HEK293 (cell line): ENCODE measurements around the gene C6orf47.
A peak's percentile ranks its signal among the peaks of the same experiment; 100 is the strongest.

Experiments
- CTCF ChIA-PET: fragments of 350-600 bp; formaldehyde crosslinking; extraction: SDS; loops from one replicate; lab custom pipeline; 2021; ENCODE audit warnings: antibody characterized with exemption; lab: Yijun Ruan, JAX
- POLR2A ChIA-PET: fragments of 300-600 bp; formaldehyde crosslinking; extraction: SDS; loops from one replicate; lab custom pipeline; 2020; ENCODE audit warnings: antibody characterized with exemption, inconsistent platforms; lab: Yijun Ruan, JAX
- H3K27ac ChIP-seq: fragments of 200-500 bp; sonication (Bioruptor generic); 2 replicates; pipeline ENCODE4 v1.5.1; 2014; ENCODE audit warnings: low read depth, low read length, control low read depth, inconsistent platforms; ENCODE audit errors: extremely low read depth
- H3K36me3 ChIP-seq, 2 experiments: fragments of 200-500 bp in 1 of 2; sonication (Bioruptor generic) in 1 of 2; 1 replicate in 1 of 2; 2 replicates in 1 of 2; pipeline ENCODE4 v1.5.1; 2014 to 2017; ENCODE audit warnings: inconsistent platforms in 2 of 2, low read length in 2 of 2; ENCODE audit not compliant: control insufficient read depth in 2 of 2, insufficient read depth in 1 of 2
- H3K4me1 ChIP-seq: fragments of 200-500 bp; sonication (Bioruptor generic); 2 replicates; pipeline ENCODE4 v1.5.1; 2014; ENCODE audit warnings: mild to moderate bottlenecking, low read length, inconsistent platforms; ENCODE audit not compliant: control insufficient read depth, insufficient read depth
- H3K4me3 ChIP-seq: 2 replicates; pipeline ENCODE4 v1.5.1; 2011; ENCODE audit warnings: low read depth, mild to moderate bottlenecking, control low read depth, low read length, moderate library complexity
- H3K9me3 ChIP-seq: fragments of 200-500 bp; sonication (Bioruptor generic); 2 replicates; pipeline ENCODE4 v1.5.1; 2014; ENCODE audit warnings: low read depth, low read length, inconsistent platforms; ENCODE audit not compliant: control insufficient read depth, insufficient read depth
- BCL11A ChIP-seq: fragments of 450-650 bp; formaldehyde crosslinking; IDR thresholded peaks from 2 replicates; pipeline ENCODE4 v1.5.1; 2016; ENCODE audit warnings: low read depth, missing biosample characterization, missing genetic modification characterization
- EGR2 ChIP-seq: fragments of 450-650 bp; formaldehyde crosslinking; IDR thresholded peaks from 2 replicates; pipeline ENCODE4 v1.5.1; 2016; ENCODE audit warnings: low read depth, missing biosample characterization, missing genetic modification characterization
- GLIS1 ChIP-seq: fragments of 450-650 bp; formaldehyde crosslinking; IDR thresholded peaks from 2 replicates; pipeline ENCODE4 v1.5.1; 2016; ENCODE audit warnings: missing biosample characterization, missing genetic modification characterization
- HOXD13 ChIP-seq: sonication (generic); formaldehyde crosslinking; IDR thresholded peaks from 2 replicates; pipeline ENCODE4 v1.8.0; 2022; ENCODE audit warnings: missing genetic modification reagents, borderline replicate concordance
- KLF16 ChIP-seq: fragments of 450-650 bp; formaldehyde crosslinking; IDR thresholded peaks from 2 replicates; pipeline ENCODE4 v1.5.1; 2017; ENCODE audit warnings: missing biosample characterization, missing genetic modification characterization
- KLF8 ChIP-seq: fragments of 450-650 bp; formaldehyde crosslinking; IDR thresholded peaks from 2 replicates; pipeline ENCODE4 v1.5.1; 2016; ENCODE audit warnings: missing biosample characterization, missing genetic modification characterization
- MYNN ChIP-seq: fragments of 450-650 bp; formaldehyde crosslinking; IDR thresholded peaks from 2 replicates; pipeline ENCODE4 v1.5.1; 2016; ENCODE audit warnings: missing biosample characterization, missing genetic modification characterization, borderline replicate concordance
- OSR2 ChIP-seq: fragments of 450-650 bp; formaldehyde crosslinking; IDR thresholded peaks from 2 replicates; pipeline ENCODE4 v1.5.1; 2016; ENCODE audit warnings: missing biosample characterization, missing genetic modification characterization
- SCRT2 ChIP-seq: fragments of 450-650 bp; formaldehyde crosslinking; IDR thresholded peaks from 2 replicates; pipeline ENCODE4 v1.5.1; 2016; ENCODE audit warnings: missing biosample characterization, missing genetic modification characterization
- TSHZ1 ChIP-seq: fragments of 450-650 bp; formaldehyde crosslinking; IDR thresholded peaks from 2 replicates; pipeline ENCODE4 v1.5.1; 2016; ENCODE audit warnings: missing biosample characterization, missing genetic modification characterization, borderline replicate concordance
- ZBTB21 ChIP-seq: fragments of 450-650 bp; formaldehyde crosslinking; IDR thresholded peaks from 2 replicates; pipeline ENCODE4 v1.5.1; 2017; ENCODE audit warnings: missing biosample characterization, missing genetic modification characterization
- ZFP69B ChIP-seq: fragments of 450-650 bp; formaldehyde crosslinking; IDR thresholded peaks from 2 replicates; pipeline ENCODE4 v1.5.1; 2016; ENCODE audit warnings: missing biosample characterization, missing genetic modification characterization
- ZNF239 ChIP-seq: fragments of 450-650 bp; formaldehyde crosslinking; IDR thresholded peaks from 2 replicates; pipeline ENCODE4 v1.5.1; 2016; ENCODE audit warnings: missing biosample characterization, missing genetic modification characterization
- ZNF362 ChIP-seq: fragments of 450-650 bp; formaldehyde crosslinking; IDR thresholded peaks from 2 replicates; pipeline ENCODE4 v1.5.1; 2016; ENCODE audit warnings: missing biosample characterization, missing genetic modification characterization
- ZNF366 ChIP-seq: fragments of 450-650 bp; formaldehyde crosslinking; conservative IDR thresholded peaks from 2 replicates; pipeline ENCODE4 v1.5.1; 2016; ENCODE audit warnings: missing biosample characterization, missing genetic modification characterization
- ZNF394 ChIP-seq: fragments of 450-650 bp; formaldehyde crosslinking; IDR thresholded peaks from 2 replicates; pipeline ENCODE4 v1.5.1; 2016; ENCODE audit warnings: missing biosample characterization, missing genetic modification characterization, mild to moderate bottlenecking, moderate library complexity, borderline replicate concordance
- ZNF398 ChIP-seq: fragments of 450-650 bp; formaldehyde crosslinking; IDR thresholded peaks from 2 replicates; pipeline ENCODE4 v1.5.1; 2017; ENCODE audit warnings: missing biosample characterization, missing genetic modification characterization
- ZNF521 ChIP-seq: fragments of 450-650 bp; formaldehyde crosslinking; IDR thresholded peaks from 2 replicates; pipeline ENCODE4 v1.5.1; 2017; ENCODE audit warnings: missing biosample characterization, mild to moderate bottlenecking, missing genetic modification characterization
- ZNF549 ChIP-seq: fragments of 450-650 bp; IDR thresholded peaks from 2 replicates; pipeline ENCODE4 v1.5.1; 2018; ENCODE audit warnings: missing biosample characterization, missing genetic modification characterization, mild to moderate bottlenecking, inconsistent platforms, moderate library complexity
- ZNF600 ChIP-seq: fragments of 450-650 bp; formaldehyde crosslinking; IDR thresholded peaks from 2 replicates; pipeline ENCODE4 v1.5.1; 2016; ENCODE audit warnings: missing biosample characterization, missing genetic modification characterization
- ZNF629 ChIP-seq: fragments of 450-650 bp; formaldehyde crosslinking; IDR thresholded peaks from 2 replicates; pipeline ENCODE4 v1.5.1; 2017; ENCODE audit warnings: missing biosample characterization, missing genetic modification characterization
- ZNF76 ChIP-seq: fragments of 450-650 bp; formaldehyde crosslinking; IDR thresholded peaks from 2 replicates; pipeline ENCODE4; 2016; ENCODE audit warnings: low read depth, missing biosample characterization, missing genetic modification characterization, borderline replicate concordance
- ZNF843 ChIP-seq: fragments of 450-650 bp; formaldehyde crosslinking; IDR thresholded peaks from 2 replicates; pipeline ENCODE4 v1.5.1; 2016; ENCODE audit warnings: missing biosample characterization, missing genetic modification characterization
- ZSCAN4 ChIP-seq: fragments of 450-650 bp; formaldehyde crosslinking; IDR thresholded peaks from 2 replicates; pipeline ENCODE4 v1.5.1; 2017; ENCODE audit warnings: missing biosample characterization, missing genetic modification characterization
- ZSCAN5A ChIP-seq: fragments of 450-650 bp; formaldehyde crosslinking; IDR thresholded peaks from 2 replicates; pipeline ENCODE4 v1.5.1; 2016; ENCODE audit warnings: missing biosample characterization, missing genetic modification characterization

Gene C6orf47

GRCh38 chr6:31620586-31621319 lies 39.8 kb downstream of the C6orf47 start, which contains the start of gene PRRC2A (continued):
- TF ChIP-seq ZNF549 (tag by site-specific recombination) (no peak), TSHZ1 (tag by site-specific recombination) (peak; percentile 42; the same call in 1 of the 2 replicates), ZSCAN5A (peak; percentile 83; the same call in 1 of the 2 replicates), OSR2 (tag by site-specific recombination) (peak; percentile 55; the same call in 1 of the 2 replicates), ZNF394 (tag by site-specific recombination) (peak; percentile 81; the same call in 1 of the 2 replicates), SCRT2 (0 out of 2 replicates have a peak, but pooled peaks have one; percentile 41), KLF16 (tag by site-specific recombination) (peak; percentile 92), ZFP69B (tag by site-specific recombination) (peak; percentile 83), BCL11A (tag by site-specific recombination) (no peak), ZSCAN4 (peak; percentile 36; the same call in 1 of the 2 replicates)

GRCh38 chr6:31619805-31620585 lies 40.6 kb downstream of the C6orf47 start:
- ChIA-PET CTCF (interaction anchor here (0.7 to 1.5 kb wide), 3 partner anchors 13 to 322 kb away, joined by 3 read pairs; no protein-coding TSS in a partner anchor), POLR2A (interaction anchor here (0.7 to 3.1 kb wide), 11 partner anchors 19 to 208 kb away, joined by 3 to 10 read pairs (median 5); partner anchors contain the start of genes ABHD16A, DDX39B, GPANK1 and HSPA1B)
- Histone ChIP-seq H3K27ac (peak overlapping the region; percentile 99), H3K4me3 (peak overlapping the region; percentile 66), H3K36me3 (peaks cover 19 to 38% of the 10 kb centered on the region in 2 experiments), H3K4me1 (peaks cover 7% of the 10 kb centered on the region; the same call in 1 of the 2 replicates), H3K9me3 (no peaks in the 10 kb centered on the region)
- peak; percentile 99 for TF ChIP-seq ZNF629 (tag by site-specific recombination)
- TF ChIP-seq ZNF398 (tag by site-specific recombination), result no peak
- peak; percentile 89 for TF ChIP-seq EGR2
- peak; percentile 96 for TF ChIP-seq ZNF366
- TF ChIP-seq MYNN (tag by site-specific recombination), result no peak
- TF ChIP-seq ZNF521, result no peak
- 0 out of 2 replicates have a peak, but pooled peaks have one; percentile 41 for TF ChIP-seq HOXD13
- peak; percentile 65 for TF ChIP-seq ZNF76
- peak; percentile 59 for TF ChIP-seq KLF8 (tag by site-specific recombination)
- peak; percentile 95 for TF ChIP-seq ZBTB21
- TF ChIP-seq ZNF843 (tag by site-specific recombination), result peak; percentile 60
- peak; percentile 91 for TF ChIP-seq ZNF600 (tag by site-specific recombination)
- TF ChIP-seq ZNF239 (tag by site-specific recombination), result peak; percentile 18; the same call in 1 of the 2 replicates
- peak; percentile 75 for TF ChIP-seq GLIS1
- TF ChIP-seq ZFP69B (tag by site-specific recombination), result peak; percentile 73
- peak; percentile 82 for TF ChIP-seq ZNF362 (tag by site-specific recombination)
